Measurements from ENCODE around the gene SLC35F5.
"Not testable (repeated sequence)": the region's sequence is repeated elsewhere in the genome, so short reads cannot be mapped to it uniquely, and the experiment has no call there.

The SLC35F5 gene

DNA sequence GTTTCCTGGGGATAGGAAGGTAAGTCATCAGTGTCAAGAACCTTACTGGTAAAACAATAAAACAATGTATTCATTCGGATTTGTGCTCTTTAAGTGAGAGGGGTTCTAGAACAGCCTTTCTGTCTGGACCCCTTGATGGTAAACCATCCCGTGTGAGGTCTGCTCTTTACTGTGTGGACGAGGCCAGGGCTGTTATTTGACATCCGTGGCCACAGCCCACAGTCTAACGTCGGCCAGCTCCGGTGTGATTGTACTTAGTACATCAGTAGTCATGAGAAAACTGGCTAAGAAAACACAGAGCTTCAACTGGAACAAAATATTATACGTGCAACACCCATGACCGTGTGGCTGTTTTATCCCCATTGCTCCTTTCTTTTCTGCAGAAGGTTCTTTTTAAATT is 62.0 kb downstream of the SLC35F5 start:
- DNase-seq (ENCODE audit: low read depth), result no peak

GRCh38 chr2:113692698-113693428 is 63.6 kb downstream of the SLC35F5 start:
- DNase-seq (ENCODE audit: low read depth), result no peak

DNA sequence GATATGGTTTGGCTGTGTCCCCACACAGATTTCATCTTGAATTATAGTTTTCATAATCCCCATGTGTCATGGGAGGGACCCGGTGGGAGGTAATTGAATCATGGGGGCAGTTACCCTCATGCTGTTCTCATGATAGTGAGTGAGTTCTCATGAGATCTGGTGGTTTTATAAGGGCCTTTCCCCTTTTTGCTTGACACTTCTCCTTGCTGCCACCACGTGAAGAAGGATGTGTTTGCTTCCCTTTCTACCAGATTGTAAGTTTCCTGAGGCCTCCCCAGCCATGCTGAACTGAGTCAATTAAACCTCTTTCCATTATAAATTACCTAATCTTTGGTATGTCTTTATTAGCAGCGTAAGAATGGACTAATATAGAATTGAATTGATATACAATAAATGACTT is 65.6 kb downstream of the SLC35F5 start:
- not testable (repeated sequence) for DNase-seq (ENCODE audit: low read depth)

- no peak for DNase-seq (ENCODE audit: low read depth)
These were observed 69.9 kb downstream of the SLC35F5 start for GRCh38 chr2:113686537-113686936.

- no peak for DNase-seq (ENCODE audit: low read depth)
These were observed 71.0 kb downstream of the SLC35F5 start for GRCh38 chr2:113685471-113685870.

GRCh38 chr2:113679457-113679856 is 77.0 kb downstream of the SLC35F5 start:
- no peak for DNase-seq (ENCODE audit: low read depth)

DNA sequence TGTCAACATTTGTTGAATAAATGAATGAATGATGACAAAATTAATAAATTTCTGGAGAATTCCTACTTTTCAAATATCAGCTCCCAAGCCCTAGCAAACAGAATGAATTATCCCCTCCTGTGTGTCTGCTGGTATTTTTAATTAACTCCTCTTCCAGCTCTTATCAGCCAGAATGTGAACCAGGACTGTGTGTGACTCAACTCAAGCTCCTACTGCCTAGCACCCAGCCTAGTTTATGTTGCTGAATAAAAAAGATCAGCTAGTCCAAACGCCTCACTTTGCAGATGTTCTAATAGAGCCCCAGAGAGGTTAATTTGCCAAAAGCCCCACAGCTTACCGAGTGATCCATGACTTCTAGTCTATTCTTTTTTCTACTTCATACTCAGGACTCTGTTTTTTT is 79.1 kb downstream of the SLC35F5 start:
- DNase-seq (ENCODE audit: low read depth), result no peak

DNA sequence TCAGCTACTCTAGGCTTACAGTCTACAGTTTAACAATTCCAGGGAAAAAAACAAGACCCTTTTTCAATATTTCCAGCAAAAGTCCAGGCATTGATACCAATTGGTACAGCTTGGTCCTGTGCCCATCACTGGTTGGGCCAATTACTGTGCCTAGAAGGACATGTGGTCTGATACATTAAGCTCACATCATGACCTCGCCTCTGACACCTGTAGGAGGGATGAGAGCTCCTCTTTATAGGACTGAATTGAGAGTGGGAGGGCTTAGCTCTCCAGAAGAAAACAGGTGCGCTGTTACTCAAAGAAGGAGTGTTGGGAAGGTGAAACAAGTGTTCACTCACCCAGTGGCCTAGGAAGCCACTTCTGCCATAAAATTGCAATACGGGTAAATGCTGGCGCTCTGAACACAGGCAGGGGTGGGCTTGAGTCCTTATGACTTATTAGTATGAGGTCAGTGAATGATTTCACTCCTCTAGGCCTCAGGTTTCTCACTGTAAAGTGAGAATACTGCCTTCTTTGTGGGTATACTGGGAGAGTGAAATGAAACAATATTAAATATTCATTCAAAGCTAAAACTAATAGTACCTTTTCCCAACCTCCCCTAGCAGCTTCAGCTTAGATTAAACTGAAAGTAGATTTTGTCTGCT is 79.7 kb downstream of the SLC35F5 start:
- no peak for DNase-seq (ENCODE audit: low read depth)

DNA sequence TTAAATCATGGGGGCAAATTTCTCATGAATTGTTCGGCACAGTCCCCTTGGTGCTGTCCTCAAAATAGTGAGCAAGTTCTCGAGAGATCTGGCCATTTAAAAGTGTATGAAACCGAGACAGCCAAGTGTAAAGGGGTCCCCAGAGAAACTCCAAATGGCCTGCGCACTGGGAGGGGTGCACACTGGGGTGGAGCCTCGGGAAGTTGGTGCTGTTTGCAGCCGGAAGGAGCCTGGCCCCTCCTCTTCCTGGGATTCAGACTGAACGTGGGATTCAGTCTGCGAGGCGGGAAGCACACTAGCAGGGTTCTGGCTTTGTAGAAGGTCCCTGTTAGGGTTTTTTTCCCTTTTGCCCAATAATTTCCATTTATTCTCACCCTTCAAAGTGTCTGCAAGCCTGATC is 80.6 kb downstream of the SLC35F5 start:
- no peak for DNase-seq (ENCODE audit: low read depth)

DNA sequence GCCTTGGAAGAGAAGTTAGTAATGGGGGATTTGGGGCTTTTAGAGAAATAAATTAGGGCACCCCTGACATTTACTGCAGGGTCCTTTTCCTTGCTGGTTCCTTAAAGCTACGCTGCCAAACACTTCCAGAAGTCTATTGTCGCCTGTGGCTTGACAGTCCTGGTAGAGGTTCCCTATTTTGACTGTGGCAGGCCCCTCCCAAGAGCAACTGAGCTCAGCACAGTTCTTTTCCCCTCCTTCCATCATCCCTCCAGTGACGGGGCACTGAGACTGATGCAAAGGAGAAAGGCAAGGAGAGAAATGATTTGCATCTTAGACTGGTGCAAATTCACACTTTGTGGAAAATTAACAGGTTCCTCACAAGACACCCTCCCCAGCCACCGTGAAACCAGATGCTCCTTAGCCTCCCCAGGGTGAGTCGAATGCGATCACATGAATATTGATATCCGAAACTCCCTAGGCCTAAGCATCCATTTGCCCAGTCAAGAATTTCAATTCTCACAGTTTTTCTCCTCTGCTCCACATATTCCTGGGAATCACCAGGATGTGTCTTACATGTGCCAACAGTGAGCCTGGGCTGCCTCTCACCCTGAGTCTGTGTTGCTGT is 84.0 kb downstream of the SLC35F5 start:
- no peak for DNase-seq (ENCODE audit: low read depth)

DNA sequence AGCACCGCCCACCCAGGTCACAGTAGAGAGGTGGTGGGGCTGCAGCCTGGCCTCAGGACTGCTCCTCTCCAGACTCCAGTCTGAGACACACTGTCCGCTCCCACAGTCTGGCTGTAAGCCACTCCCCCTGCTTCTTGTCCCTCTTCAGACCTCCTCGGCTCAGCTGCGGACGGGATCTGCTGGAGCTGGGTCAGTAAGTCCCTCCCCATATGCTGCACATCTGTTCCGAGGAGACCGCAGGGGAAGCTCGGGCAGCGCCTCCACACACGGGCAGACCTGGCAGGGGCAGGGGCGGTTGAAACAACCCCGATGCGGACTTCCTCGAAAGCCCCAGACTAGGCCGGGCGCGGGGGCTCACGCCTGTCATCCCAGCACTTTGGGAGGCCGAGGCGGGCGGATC is 87.4 kb downstream of the SLC35F5 start:
- not testable (repeated sequence) for DNase-seq (ENCODE audit: low read depth)

DNA sequence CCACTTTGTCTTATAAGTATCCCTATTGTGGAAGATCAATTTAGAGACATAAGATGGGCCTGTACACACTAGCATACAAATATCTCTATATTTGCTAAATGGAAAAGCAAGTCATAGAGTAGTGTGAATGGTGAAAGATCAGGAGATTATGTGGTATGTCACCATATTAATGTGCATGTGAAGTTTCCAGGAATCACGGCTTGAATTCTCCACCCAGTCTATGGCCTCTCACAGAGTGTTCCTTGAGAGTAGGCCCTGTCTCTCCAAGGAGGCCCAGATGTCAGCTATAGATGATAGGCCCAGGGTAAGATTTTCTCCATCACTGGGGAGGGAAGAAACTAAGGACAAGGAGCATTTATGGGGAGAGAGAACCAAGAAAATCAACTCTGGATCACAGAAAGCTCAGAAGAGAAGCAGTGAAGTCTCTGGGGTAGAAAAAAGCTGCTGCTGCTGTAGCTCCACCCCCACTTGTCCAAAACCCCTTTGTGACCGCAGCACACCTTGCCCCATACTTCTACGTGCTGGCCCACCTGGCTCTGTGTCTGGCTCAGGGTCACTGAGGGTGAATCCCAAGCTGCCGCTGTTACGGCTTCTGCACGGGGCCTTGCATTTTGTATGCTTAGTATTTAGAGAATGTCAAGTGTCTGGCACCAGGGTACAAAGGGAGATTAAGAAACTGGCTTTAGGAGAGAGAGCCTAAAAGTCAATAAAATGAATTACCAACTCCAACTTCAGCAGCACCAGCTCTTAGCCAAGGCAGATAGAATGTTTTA is 91.5 kb downstream of the SLC35F5 start:
- not testable (repeated sequence) for DNase-seq (ENCODE audit: low read depth)

DNA sequence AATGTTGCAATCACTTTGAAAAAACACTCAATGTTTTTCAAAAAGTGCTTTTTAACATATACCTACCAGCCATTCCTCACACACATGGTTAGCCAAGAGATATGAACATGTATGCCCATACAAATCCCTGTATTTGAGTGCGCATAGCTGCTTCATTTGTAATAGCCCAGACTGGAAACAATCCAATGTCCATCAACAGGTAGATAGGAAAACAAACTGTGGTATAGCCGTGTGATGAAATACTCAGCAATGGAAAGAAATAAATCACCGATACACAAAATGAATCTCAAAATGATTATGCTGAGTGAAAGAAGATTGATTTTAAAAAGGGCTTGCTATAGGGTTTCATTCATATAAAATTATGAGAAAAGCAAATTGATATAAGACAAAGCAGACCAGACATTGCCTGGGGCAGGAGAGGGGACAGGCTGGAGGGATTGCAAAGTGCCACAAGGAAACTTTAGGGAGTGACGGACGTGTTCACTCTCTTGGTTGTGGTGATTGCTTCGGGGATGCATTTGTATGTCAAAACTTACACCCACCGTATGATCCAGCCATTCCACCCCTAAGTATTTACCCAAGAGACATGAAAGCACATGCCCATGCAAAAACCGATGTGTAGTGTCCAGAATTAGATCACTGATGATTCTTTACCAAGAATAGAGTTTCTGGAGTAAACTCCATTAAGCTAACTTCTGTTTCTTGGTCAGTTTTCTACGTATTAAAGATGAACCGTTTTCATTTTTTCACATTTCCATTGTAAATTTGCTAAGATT is 93.0 kb downstream of the SLC35F5 start:
- not testable (repeated sequence) for DNase-seq (ENCODE audit: low read depth)

Data from T-helper 22 cell (primary cell).